Bronchial epithelial cell (primary cell): ENCODE measurements around the gene NDUFA6. TPM values are rescaled to one million over a fixed set of nuclear protein-coding genes. Genes with fewer than 3 reads are reported as not detected.

Experiments
- DNase-seq: peaks from one replicate; pipeline ENCODE4 v3.0.0-alpha.2; 2010; ENCODE audit warnings: low read depth
- FAIRE-seq: peaks from 2 replicates; lab custom pipeline; 2011; peaks lifted over from hg19 to GRCh38; lab: Jason Lieb, UNC
- H3K27me3 ChIP-seq: 2 replicates; pipeline ENCODE4 v1.5.1; 2011; ENCODE audit warnings: low read length; ENCODE audit not compliant: control insufficient read depth, insufficient read depth
- H3K36me3 ChIP-seq: 2 replicates; pipeline ENCODE4 v1.5.1; 2011; ENCODE audit warnings: low read length; ENCODE audit not compliant: control insufficient read depth, insufficient read depth
- H3K4me3 ChIP-seq: 2 replicates; pipeline ENCODE4 v1.5.1; 2011; ENCODE audit warnings: mild to moderate bottlenecking, low read depth, low read length, control low read depth
- total RNA-seq: library from RNA; depleted of rRNA; stranded (reverse); fragments of >200 nt; gene quantifications from 2 replicates; pipeline ENCODE4 v1.2.1, GENCODE V29; 2014
- TF ChIP-seq, protein P1 (sequence below): IDR thresholded peaks from 2 replicates; pipeline ENCODE4 v1.5.1; 2011; ENCODE audit warnings: mild to moderate bottlenecking, moderate library complexity, low read length, control low read depth, inconsistent platforms; ENCODE audit not compliant: insufficient read depth, severe bottlenecking

NDUFA6 gene
- total RNA-seq, 1 donor from 2014 or later = 64.8 TPM

DNA sequence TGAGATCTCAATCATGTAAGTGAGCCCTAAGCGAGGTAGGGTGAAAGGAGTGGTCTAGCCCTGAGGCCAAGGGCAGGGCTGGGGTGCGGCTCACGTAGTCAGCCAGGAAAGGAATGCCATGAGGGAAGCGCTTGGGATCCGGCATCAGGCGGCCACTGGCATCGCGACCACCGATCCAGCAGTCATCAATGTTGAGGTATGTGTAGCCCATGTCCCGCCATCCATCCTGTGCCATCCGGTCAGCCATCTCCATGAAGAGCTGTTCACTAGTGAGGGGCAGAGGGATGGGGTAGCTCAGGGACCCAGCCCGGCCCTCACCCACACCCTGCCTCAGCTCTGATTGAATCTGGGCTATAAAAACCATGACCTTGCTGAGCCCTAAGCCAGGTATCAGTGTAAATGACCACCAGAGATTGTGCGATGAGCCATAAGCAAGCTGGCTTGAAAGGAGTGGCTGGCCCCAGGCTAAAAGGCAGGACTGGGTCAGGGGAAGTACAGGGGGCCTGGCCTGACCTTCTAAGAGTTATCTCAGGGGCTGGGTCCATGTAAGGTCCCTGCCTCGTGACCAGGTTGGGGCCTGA lies 22.8 kb downstream of the NDUFA6 start:
- DNase-seq = no peak
- TF ChIP-seq, protein P1, sequence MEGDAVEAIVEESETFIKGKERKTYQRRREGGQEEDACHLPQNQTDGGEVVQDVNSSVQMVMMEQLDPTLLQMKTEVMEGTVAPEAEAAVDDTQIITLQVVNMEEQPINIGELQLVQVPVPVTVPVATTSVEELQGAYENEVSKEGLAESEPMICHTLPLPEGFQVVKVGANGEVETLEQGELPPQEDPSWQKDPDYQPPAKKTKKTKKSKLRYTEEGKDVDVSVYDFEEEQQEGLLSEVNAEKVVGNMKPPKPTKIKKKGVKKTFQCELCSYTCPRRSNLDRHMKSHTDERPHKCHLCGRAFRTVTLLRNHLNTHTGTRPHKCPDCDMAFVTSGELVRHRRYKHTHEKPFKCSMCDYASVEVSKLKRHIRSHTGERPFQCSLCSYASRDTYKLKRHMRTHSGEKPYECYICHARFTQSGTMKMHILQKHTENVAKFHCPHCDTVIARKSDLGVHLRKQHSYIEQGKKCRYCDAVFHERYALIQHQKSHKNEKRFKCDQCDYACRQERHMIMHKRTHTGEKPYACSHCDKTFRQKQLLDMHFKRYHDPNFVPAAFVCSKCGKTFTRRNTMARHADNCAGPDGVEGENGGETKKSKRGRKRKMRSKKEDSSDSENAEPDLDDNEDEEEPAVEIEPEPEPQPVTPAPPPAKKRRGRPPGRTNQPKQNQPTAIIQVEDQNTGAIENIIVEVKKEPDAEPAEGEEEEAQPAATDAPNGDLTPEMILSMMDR = no peak
- Histone ChIP-seq H3K27me3 (no peaks in the 10 kb centered on the region), H3K36me3 (peaks cover 12% of the 10 kb centered on the region), H3K4me3 (no peak overlapping the region)
- FAIRE-seq = peak; percentile 50

GRCh38 chr22:42066937-42067336 lies 23.6 kb downstream of the NDUFA6 start:
- FAIRE-seq (no peak), DNase-seq (no peak)
- no peaks in the 10 kb centered on the region for H3K27me3 ChIP-seq
- peaks cover 12% of the 10 kb centered on the region for H3K36me3 ChIP-seq
- TF ChIP-seq, protein P1 = no peak
- H3K4me3 ChIP-seq = no peak overlapping the region

DNA sequence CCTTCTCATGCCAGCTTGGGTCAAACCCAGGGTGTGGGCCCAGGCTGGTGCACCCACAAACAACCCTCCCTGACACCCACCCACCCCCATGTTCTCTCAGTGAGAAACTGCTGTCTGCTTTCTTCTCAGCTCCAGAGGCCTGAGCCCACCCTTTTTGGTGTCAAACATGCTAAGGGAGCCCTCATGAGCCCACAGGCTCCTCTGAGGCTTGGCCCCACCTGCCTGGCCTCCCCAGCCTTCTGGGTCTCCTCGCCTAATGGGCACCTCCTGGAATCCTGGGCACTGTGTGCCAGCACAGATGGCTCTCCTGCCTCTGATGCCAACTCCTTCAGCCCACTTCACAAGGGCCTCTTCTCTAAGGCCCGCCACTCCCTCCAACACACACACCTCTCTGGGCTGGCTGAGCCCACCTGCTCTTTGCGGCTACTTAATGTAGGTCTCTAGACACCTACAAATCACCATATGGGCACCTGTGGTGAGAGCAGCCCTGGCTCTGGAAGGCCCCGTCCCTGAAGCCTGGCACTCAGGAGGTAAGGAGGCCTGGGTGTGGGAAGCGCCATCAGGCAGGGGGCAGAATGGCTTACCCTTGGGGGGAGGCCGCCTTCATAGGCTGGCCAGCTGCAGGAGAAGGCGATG lies 24.3 kb downstream of the NDUFA6 start:
- DNase-seq (no peak), FAIRE-seq (no peak)
- peaks cover 12% of the 10 kb centered on the region for H3K36me3 ChIP-seq
- TF ChIP-seq, protein P1 = no peak
- no peak overlapping the region for H3K4me3 ChIP-seq
- no peaks in the 10 kb centered on the region for H3K27me3 ChIP-seq

- TF ChIP-seq, protein P1 = no peak
- DNase-seq (no peak), FAIRE-seq (no peak)
- H3K4me3 ChIP-seq = no peak overlapping the region
- H3K27me3 ChIP-seq = no peaks in the 10 kb centered on the region
- H3K36me3 ChIP-seq = peaks cover 12% of the 10 kb centered on the region
Measured at GRCh38 chr22:42065438-42066125, 25.0 kb downstream of the NDUFA6 start.

- no peak for FAIRE-seq
- TF ChIP-seq, protein P1 = no peak
- Histone ChIP-seq H3K36me3 (peaks cover 14% of the 10 kb centered on the region), H3K27me3 (no peaks in the 10 kb centered on the region), H3K4me3 (no peak overlapping the region)
- DNase-seq = no peak
Measured at GRCh38 chr22:42064629-42065028, 25.9 kb downstream of the NDUFA6 start.
